GM21360 (cell line): ENCODE measurements around the gene PARD3.

Experiments
- ATAC-seq: cut with Tn5 transposase; IDR thresholded peaks from one replicate; pipeline ENCODE4 v1.9.1; 2021; ENCODE audit warnings: mild to moderate bottlenecking, moderate library complexity; ENCODE audit not compliant: unreplicated experiment

PARD3 gene

DNA sequence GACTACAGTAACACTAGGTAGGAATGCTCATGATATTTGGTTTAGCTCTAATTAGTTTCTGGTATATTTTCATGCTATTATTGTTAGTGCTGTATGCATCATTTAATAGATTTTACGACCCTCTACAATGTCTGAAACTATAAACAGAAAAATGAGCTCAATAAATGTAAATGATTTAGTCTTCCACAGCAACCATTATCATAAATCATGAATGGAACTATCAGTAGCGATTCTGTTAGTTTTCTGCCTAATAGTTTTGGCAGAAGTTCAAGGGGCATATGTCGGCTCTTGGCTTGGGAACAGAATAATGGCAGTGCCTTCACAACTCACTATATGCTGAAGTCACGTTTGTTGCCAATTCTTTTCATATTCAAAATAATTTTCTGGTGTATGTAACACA is 494.8 kb downstream of the PARD3 start:
- no peak for ATAC-seq

DNA sequence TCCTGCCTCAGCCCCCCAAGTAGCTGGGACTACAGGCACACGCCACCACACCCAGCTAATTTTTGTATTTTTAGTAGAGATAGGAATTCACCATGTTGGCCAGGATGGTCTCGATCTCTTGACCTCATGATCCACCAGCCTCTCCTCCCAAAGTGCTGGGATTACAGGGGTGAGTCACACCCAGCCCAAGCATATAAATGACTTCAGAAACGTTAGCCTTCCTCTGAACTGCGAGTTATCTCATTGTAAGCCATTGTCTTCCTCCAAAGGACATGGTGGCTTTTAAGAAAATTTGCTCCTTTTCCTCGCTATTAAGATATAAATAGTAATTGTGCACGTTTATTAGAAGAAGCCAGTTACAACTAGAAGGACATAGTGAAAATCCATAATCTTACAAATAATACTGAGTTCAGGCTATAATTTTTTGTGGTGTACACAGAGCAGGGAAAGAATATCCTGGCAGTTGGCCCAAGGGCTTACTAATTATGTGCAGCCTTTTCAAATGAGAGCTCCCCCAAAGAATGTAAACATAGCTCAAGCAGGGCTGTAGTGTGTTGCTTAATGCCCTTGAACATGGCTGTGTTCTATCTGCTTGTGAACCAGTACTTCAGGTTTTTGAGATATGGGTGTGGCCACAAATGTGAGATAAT is 495.8 kb downstream of the PARD3 start:
- no peak for ATAC-seq

DNA sequence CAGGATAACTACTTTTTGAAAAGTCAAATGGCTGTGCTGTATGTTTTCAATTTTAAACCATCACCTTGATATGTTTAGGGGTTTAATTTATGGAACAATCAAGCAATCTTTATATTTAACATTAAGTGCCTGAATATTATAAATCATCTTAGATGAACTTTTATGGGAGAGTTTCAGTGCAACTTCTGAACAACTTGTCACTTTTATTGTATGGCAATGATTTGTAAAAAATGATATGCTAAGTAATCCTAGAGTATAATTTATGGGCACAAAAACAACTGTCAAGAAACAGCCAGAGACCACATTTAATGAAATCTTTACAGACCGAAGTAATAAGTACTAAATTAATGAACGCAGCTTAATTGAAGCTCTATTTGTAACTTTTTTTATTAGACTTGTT is 498.9 kb downstream of the PARD3 start:
- ATAC-seq = no peak

DNA sequence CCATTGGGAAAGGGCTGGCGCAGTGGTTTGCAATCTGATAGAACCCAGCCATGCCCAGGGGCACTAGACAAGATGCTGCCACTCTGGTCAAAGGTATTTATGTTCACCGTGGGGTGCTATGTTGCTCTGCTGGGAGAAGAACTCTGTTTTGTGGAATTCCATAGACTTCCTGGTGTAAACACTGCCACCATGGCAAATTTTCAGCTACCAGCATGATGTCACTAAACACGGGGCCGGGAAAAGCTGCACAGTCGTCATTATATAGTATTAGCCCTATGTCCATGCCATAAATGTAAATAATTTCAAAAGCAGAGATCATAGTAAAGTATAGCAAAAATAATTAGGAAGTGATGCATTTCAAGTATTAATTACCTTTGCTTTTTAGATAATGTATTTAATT is 500.6 kb downstream of the PARD3 start:
- ATAC-seq = no peak

DNA sequence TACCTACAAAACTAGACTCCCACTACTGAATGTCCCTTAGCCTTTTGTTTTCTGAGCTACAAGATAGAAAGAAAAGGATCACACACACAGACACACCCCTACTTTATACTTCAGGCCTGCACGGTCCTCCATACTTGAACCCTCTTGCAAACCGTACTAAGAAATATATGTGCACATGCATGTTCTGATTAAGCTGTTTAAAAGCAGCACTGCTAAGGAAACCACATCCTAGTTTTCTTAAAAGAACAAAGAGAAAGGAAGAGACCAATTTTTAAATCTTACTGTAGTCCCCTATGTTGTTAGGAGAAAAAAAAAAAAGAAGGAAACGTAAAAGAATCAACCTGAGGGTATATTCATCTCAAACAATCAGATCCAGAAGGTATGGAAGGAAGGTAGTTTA is 501.2 kb downstream of the PARD3 start:
- ATAC-seq = no peak

DNA sequence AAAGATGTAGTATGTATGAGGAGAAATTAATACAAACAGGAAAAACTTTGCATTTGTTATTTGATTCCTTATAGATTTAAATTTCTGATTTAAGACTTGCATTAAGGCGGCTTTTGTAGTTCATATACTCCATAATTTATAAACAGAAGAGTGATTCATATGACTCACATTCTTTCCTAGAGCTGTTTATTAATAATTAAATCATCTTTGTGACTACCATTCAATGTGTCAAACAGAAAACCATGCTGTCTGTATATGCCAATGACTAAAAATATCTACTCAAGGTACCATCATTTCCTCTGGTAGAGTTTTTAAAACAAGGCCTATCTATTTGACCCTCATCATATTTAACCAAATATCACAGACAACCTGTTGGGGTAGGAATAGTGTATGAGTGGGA is 501.7 kb downstream of the PARD3 start:
- ATAC-seq = no peak

DNA sequence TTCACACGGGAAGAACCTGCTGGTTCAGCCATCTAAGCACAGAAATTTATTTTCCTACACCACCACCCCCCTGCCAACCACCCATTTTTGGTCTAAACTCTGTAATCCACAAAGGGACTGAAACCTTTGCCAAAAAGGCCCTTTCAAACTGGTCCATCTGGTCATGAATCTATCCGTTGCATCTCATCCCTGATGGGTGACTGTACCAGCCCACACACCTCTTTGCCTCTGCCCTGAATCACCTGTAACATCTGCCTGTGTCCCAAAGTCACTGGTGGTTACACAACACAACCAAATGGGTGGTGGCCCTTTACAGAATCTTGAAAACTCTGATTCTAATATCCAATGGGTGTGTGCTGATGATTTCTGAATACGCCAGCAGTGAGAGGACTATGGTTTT is 503.4 kb downstream of the PARD3 start:
- no peak for ATAC-seq

DNA sequence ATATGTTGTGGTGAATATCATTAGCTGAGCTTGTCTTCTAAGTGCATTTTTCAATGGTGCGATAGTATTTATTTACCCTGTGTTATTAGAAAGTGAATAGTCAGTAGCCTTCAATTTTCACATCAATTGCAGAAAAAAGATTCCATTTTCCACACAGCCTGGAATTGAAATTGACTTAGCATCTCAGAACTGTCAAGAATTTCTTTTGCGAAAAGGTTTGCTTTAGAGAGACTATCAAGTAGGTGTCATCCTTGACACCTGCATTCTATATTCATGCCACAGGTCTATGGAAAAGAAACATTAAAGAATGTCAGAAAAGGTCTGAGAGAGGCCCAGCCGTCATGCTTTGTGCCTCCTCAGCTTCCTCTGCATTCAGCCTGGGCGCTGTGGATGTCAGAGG is 504.9 kb downstream of the PARD3 start:
- ATAC-seq = no peak

DNA sequence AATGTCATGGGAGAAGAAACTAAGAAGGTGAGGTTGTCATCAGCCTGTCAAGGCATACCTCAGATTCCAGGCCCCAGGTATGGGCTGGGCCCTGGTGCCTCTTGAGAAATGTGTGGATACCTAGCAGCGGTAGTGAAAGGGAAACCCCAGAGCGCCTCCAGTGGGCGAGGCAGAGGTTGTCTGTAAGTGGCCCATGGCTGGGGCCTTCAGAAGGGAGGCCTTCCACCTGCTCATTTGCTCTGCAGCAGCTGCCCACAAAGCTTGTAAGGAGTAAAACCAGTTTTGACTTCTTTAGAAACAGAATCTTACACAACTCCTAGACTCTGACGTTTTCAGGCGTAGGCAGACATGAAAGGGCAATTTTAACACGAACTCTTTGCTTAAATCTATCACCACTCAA is 509.9 kb downstream of the PARD3 start:
- ATAC-seq = peak; percentile 83

DNA sequence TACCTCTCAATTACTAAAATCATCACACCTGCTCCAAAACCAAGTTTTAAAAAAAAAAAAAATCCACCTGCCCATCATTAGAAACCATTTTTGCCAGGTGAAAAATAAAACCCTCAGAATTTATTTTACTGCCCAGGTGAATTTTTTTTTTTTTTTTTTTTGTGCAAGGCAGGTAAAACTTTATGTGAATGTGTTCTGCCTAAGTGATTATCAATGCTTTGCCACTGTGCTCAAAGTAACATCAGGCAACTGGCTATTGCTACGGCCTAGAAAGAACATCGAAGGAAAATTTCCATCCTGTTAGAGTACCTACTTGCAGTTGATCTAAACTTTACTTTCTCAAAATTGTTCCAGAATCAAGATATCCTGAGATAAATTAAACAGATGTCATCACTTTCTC is 512.1 kb downstream of the PARD3 start:
- no peak for ATAC-seq

DNA sequence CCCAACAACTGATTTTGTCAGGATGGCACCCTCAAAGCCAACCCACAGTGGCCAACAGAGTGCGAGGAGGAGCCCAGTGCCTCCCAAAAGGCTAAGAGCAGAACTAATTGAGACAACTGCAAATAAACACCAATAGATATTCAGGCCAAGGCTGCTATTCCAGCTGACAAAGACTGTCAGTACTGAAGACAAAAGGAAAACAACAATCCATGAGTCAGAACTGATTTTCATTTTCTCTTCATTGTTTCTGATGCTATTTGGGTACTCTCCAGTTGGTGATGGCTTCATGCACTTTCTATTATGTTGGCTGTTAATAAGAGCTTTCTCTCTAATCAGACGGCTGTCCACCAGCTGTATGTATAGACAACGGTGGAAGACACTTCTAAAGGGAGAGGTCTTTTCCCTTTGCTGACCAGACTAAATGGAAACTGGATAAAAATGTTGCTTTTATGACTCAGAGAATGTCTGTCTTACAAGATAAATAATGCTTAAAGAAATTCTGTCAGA is 515.9 kb downstream of the PARD3 start:
- ATAC-seq = no peak

DNA sequence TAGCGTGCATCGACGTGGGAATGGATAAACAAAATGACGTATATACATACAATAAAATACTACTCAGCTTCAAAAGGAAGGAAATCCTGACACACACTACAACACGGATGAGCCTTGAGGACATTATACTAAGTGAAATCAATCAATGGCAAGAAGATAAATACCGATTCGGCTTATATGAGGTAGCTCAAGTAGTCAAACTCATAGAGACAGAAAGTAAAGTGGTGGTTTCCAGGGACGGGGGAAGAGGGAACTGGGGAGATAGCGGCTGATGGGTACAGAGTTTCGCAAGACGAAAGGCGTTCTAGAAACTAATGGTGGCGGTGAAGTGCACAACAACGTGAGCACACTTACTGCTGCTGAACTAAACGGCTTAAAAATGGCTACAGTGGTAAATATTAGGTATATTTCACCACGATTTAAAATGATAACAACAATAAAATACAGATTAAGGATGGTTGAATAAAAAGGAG is 516.7 kb downstream of the PARD3 start:
- no peak for ATAC-seq

DNA sequence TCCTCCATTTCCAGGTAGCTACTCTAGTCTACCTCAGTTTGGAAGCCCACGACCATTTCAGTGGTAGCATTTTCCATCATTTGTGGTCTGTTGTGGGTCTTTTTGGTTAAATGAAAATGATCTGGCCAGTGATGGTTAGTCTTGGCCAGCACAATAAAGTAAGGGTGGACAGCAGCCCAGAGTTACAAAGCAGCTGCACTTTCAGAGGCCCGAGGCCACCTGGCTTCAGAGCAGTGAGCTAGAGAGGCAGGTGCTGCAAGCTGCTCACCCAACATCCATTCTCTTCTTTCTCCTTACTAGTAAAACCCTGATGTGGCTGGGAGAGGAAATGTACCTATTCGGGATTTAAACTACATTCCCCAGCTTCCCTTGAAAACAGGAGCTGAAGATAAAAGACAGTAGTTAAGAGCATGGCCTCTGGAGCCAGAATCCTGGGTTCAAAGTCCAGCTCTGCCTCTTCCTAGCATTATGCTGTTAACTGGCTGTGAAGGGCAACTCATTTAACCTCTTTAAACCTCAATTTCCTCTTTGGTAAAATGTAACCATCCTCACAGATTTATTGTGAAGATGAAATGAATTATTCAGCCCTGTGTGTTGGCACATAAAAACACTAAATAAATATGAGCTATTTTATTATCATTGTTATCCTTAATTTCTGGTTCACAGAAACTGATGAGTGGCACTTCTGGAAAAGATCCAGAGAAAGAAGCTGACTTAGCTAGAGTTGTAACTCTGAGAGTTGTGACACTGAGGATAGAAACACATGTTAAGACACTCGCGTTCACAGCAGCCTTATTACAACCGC is 517.4 kb downstream of the PARD3 start:
- ATAC-seq = no peak

DNA sequence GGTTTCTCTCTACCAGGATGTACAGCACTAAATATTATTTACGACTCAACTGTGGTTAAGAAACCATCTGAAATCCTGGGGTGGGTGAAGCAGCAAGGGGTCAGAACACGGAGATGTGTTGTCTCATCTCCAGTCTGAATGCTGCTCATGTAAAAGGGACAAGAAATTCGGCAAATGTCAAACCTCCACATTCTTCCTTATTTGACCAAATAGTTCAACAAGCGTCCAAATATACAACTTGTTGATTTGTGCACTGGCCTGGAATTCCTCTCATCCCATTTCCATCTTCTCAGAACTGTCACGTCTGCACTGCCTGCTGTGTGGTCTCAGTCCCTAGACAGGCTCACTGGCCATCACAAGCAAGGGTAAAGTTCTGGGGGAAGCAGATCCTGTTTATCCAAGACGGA is 520.0 kb downstream of the PARD3 start:
- no peak for ATAC-seq

DNA sequence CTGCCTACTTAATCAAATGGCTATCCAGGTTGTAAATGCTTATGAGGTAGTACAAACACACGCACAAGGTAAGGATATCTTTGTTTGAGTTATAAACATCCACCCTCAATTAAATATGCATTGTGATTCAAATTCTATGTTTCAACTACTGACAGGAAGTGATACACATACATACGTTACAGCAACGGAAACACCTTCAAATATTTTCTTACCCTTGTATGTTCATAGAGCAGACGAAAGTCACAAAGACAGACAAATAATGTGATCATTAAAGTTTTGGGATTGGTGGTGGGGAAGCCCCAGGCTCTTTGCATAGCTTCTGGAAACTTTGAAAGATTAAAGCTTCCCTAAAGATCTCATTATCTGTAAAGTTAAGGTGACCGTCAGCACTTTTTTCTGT is 521.0 kb downstream of the PARD3 start:
- ATAC-seq = no peak

DNA sequence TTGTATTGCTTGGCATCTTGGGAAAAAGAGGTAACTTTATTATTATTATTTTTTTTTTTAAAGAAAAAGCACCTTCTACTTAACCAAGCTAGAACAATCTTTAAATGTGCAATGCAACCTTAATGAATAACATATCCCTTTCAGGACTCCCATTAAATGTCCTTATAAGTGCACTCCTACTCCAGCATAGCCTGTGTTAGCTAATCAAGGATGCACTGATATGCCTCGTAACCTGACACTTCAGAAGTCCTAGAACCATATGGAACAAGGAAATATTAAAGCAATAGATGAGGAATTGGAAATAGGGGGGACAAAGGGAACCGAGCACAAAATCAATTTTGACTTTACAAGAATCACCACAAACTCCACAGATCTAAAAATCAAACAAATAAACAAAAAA is 522.4 kb downstream of the PARD3 start:
- no peak for ATAC-seq

DNA sequence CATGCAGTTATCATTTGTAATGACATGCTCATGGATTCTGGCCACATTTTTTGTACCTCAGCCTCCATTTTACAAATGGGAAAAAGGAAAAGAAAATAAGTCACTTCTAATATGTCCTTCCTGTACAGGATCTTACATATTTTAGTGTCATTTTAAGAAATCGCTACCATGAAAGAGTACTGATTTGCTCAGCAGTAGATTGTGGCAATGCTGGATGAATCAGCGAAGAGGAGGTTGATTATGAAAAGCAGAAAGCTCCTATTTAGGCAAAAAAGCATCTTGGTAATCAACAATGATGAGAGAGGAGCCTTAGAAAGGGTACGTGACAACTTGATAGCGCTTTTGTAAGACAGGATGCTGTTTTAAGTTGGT is 522.9 kb downstream of the PARD3 start:
- ATAC-seq = no peak

DNA sequence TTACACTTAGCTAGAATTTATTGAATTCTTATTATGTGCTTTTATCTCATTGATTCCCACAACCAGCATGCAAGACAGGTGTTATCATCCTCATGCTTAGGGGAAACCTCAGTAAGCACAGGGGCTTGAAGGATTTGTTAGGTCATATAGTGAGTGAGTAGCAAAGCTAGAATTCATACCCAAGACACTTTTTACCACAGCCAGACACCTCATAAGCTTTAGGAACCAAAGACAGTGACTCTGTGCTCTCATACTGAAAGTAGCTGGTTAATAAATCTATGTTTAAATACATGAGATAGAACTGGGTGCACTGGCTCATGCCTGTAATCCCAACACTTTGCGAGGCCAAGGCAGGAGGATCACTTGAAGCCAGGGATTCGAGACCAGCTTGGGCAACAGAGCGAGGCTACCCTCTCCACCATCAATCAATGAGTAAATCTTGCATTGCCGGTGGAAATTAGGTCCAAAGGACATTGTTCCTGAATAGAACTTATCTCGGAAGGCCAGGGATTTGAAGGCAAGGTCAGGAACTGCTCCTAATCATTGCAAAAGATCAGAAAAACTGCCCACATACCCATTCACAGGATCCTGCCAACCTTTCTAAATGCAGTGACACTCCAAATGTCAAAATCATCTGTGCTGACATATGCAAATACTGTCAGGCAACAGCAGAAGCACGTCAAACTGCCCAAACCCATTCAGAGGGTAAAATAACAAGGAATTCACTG is 523.5 kb downstream of the PARD3 start:
- no peak for ATAC-seq

DNA sequence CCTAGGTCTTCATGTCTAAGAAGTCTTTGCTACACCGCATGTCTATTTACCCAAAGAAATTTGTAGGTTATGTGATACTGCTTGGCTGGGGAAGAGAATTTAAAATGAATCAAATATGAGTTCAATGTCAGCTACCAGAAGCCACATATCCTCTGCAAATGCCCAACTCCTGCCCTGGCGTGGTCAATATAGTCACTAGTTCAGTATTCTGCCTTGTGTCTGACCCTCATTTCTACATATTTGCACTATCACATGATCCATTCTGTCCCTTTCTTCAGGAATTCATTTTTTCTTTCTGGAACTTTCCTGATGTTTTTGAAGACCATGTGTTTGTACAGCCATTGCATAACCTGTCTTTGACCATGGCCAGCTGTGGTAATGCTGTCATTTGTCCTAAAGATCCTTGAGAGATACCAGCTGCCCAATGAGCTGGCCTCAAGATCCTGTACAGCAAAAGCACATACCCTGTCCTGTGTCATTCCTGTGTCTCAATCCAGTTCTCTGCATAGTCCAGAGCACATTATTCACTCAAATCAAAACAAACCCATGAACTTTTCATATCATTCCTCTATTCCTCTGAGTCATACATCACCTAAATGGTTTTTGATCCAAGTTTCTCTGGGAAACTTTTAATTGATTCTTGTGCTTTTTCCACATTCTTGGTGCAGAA is 524.5 kb downstream of the PARD3 start:
- no peak for ATAC-seq

DNA sequence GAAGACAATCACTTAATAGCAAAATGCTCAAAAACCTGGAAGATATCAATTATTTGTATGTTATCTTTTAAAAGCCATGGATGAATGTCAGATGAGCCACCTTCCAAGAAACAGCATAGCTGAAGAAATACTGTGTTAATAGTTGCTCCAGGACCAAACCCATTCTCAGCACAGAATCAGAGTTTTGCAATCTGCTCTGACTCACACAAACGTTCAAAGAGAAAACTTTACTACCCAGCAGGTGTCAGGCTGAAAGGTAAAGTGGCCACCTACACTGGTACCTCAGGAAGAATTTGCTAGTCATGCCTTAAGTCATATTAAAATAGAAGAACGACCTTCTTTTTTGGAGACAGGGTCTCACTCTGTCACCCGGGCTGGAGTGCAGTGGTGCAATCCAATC is 526.5 kb downstream of the PARD3 start:
- no peak for ATAC-seq

DNA sequence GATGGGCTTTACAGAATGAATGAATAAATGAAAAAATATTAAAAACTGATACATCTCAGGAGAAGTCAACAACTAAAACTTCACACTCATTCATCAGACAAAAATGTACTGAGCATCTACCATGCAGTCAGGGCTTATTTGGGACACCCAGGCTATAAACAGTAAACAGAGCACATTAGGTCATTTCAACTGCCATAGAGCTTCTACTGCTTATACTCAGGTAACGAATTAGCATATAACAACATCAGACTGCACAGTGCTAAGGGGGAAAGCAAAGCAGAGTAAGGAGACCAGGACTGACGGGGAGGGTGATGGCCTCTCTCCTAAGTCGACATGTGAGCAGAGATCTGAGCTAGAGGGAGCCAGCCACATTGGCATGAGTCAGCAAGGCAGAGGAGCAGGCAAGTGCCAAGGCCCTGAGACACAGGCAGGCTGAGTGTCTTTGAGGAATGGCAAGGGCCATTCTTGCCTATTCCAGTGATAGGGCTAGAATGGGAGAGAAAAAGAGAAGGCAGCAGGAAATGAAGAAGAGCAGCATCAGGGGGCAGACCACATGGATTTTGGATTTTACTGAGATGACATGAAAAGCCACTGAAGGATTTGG is 528.9 kb downstream of the PARD3 start:
- no peak for ATAC-seq
